ENCODE results near the gene FAXC.
"Not testable (repeated sequence)": the region's sequence is repeated elsewhere in the genome, so short reads cannot be mapped to it uniquely, and the experiment has no call there.

The FAXC gene

GRCh38 chr6:99344289-99344688 is 5.2 kb downstream of the FAXC start:
- ATAC-seq, result peak; percentile 32; the same call in 2 of the 3 replicates

DNA sequence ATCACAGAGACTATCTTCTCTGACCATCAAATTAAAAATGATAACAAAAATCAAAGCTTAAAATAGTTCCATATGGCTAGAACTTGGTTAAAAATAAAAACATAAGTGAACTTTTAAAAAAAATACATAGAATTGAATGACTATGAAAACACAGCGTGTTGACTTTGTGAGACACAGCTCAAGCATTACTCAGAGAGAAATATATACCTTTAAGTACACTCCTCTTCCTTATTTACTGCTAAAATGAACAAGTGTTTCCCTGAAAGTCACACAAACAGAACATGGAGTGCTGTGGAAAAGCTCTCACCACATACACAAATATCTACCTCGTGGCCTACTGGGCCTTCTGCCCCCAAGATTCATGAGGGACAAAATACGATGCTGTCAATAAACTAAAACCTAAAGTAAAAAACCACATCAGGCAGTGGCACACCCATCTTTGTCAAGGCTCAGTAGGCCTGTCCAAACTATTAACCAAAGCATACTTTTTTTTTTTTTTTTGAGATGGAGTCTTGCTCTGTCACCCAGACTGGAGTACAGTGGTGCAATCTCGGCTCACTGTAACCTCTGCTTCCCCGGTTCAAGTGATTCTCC is 7.5 kb downstream of the FAXC start:
- no peak for TF ChIP-seq RARB (CRISPR knock-in tag; IDR thresholded peaks at IDR 0.05)
- no peak for ATAC-seq

More at GRCh38 chr6:99344289-99344688, 5.2 kb downstream of the FAXC start:
- TF ChIP-seq ISL1 (CRISPR knock-in tag; IDR thresholded peaks at IDR 0.05) (peak; percentile 61; the same call in 1 of the 2 replicates), BACH2 (CRISPR knock-in tag; IDR thresholded peaks at IDR 0.05; ENCODE audit: borderline replicate concordance) (no peak)

GRCh38 chr6:99338188-99338587 is 11.3 kb downstream of the FAXC start:
- no peak for ATAC-seq
- TF ChIP-seq POU6F1 (CRISPR knock-in tag; IDR thresholded peaks at IDR 0.05; ENCODE audit: borderline replicate concordance, low read depth) (no peak), PPARA (CRISPR knock-in tag; IDR thresholded peaks at IDR 0.05; ENCODE audit: borderline replicate concordance) (no peak), CSDC2 (CRISPR knock-in tag; IDR thresholded peaks at IDR 0.05) (no peak), ZFP30 (CRISPR knock-in tag; IDR thresholded peaks at IDR 0.05) (no peak), ARNTL (CRISPR knock-in tag; IDR thresholded peaks at IDR 0.05; ENCODE audit: borderline replicate concordance, low read depth) (no peak), RARB (CRISPR knock-in tag; IDR thresholded peaks at IDR 0.05) (no peak), ZNF8 (CRISPR knock-in tag; IDR thresholded peaks at IDR 0.05) (no peak), ZFP3 (CRISPR knock-in tag; IDR thresholded peaks at IDR 0.05) (no peak), BACH2 (CRISPR knock-in tag; IDR thresholded peaks at IDR 0.05; ENCODE audit: borderline replicate concordance) (no peak), ISL1 (CRISPR knock-in tag; IDR thresholded peaks at IDR 0.05) (no peak), ESRRG (CRISPR knock-in tag; IDR thresholded peaks at IDR 0.05) (no peak), TCF4 (CRISPR knock-in tag; IDR thresholded peaks at IDR 0.05; ENCODE audit: borderline replicate concordance) (no peak), OSR1 (CRISPR knock-in tag; IDR thresholded peaks at IDR 0.05) (no peak)
- TF ChIP-seq, protein P1, sequence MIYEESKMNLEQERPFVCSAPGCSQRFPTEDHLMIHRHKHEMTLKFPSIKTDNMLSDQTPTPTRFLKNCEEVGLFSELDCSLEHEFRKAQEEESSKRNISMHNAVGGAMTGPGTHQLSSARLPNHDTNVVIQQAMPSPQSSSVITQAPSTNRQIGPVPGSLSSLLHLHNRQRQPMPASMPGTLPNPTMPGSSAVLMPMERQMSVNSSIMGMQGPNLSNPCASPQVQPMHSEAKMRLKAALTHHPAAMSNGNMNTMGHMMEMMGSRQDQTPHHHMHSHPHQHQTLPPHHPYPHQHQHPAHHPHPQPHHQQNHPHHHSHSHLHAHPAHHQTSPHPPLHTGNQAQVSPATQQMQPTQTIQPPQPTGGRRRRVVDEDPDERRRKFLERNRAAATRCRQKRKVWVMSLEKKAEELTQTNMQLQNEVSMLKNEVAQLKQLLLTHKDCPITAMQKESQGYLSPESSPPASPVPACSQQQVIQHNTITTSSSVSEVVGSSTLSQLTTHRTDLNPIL (CRISPR knock-in tag; IDR thresholded peaks at IDR 0.05; ENCODE audit: low read depth), result no peak

- ATAC-seq, result not testable (repeated sequence)
Measured at GRCh38 chr6:99335298-99335697, 14.2 kb downstream of the FAXC start.

GRCh38 chr6:99334526-99335127 is 14.8 kb downstream of the FAXC start:
- TF ChIP-seq TCF4 (CRISPR knock-in tag; IDR thresholded peaks at IDR 0.05; ENCODE audit: borderline replicate concordance) (no peak), ESRRG (CRISPR knock-in tag; IDR thresholded peaks at IDR 0.05) (no peak), CSDC2 (CRISPR knock-in tag; IDR thresholded peaks at IDR 0.05) (no peak), ARNTL (CRISPR knock-in tag; IDR thresholded peaks at IDR 0.05; ENCODE audit: borderline replicate concordance, low read depth) (no peak), SNAI2 (CRISPR knock-in tag; IDR thresholded peaks at IDR 0.05) (no peak), CSRNP3 (CRISPR knock-in tag; IDR thresholded peaks at IDR 0.05) (no peak), ZFP30 (CRISPR knock-in tag; IDR thresholded peaks at IDR 0.05) (no peak), ZNF8 (CRISPR knock-in tag; IDR thresholded peaks at IDR 0.05) (no peak), ZC3H10 (CRISPR knock-in tag; IDR thresholded peaks at IDR 0.05) (no peak), GLIS3 (CRISPR knock-in tag; IDR thresholded peaks at IDR 0.05) (no peak), ISL1 (CRISPR knock-in tag; IDR thresholded peaks at IDR 0.05) (no peak)
- TF ChIP-seq, protein P2, sequence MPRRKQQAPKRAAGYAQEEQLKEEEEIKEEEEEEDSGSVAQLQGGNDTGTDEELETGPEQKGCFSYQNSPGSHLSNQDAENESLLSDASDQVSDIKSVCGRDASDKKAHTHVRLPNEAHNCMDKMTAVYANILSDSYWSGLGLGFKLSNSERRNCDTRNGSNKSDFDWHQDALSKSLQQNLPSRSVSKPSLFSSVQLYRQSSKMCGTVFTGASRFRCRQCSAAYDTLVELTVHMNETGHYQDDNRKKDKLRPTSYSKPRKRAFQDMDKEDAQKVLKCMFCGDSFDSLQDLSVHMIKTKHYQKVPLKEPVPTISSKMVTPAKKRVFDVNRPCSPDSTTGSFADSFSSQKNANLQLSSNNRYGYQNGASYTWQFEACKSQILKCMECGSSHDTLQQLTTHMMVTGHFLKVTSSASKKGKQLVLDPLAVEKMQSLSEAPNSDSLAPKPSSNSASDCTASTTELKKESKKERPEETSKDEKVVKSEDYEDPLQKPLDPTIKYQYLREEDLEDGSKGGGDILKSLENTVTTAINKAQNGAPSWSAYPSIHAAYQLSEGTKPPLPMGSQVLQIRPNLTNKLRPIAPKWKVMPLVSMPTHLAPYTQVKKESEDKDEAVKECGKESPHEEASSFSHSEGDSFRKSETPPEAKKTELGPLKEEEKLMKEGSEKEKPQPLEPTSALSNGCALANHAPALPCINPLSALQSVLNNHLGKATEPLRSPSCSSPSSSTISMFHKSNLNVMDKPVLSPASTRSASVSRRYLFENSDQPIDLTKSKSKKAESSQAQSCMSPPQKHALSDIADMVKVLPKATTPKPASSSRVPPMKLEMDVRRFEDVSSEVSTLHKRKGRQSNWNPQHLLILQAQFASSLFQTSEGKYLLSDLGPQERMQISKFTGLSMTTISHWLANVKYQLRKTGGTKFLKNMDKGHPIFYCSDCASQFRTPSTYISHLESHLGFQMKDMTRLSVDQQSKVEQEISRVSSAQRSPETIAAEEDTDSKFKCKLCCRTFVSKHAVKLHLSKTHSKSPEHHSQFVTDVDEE (CRISPR knock-in tag; IDR thresholded peaks at IDR 0.05), result no peak
- TF ChIP-seq, protein P3, sequence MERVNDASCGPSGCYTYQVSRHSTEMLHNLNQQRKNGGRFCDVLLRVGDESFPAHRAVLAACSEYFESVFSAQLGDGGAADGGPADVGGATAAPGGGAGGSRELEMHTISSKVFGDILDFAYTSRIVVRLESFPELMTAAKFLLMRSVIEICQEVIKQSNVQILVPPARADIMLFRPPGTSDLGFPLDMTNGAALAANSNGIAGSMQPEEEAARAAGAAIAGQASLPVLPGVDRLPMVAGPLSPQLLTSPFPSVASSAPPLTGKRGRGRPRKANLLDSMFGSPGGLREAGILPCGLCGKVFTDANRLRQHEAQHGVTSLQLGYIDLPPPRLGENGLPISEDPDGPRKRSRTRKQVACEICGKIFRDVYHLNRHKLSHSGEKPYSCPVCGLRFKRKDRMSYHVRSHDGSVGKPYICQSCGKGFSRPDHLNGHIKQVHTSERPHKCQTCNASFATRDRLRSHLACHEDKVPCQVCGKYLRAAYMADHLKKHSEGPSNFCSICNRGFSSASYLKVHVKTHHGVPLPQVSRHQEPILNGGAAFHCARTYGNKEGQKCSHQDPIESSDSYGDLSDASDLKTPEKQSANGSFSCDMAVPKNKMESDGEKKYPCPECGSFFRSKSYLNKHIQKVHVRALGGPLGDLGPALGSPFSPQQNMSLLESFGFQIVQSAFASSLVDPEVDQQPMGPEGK (CRISPR knock-in tag; IDR thresholded peaks at IDR 0.05; ENCODE audit: borderline replicate concordance), result no peak
- ATAC-seq, result peak; percentile 89

Data from SK-N-SH treated with all-trans-retinoic acid at 6 μM for 48 hours (cell line).